GM12878 (cell line): ENCODE data around the gene INSC. TPM values are rescaled to one million over a fixed set of nuclear protein-coding genes. Genes with fewer than 3 reads are reported as not detected.

Experiments used
- HDAC6 ChIP-seq: fragments of 200-600 bp; sonication (generic); IDR thresholded peaks from one replicate; pipeline ENCODE4 v1.8.0; 2017; ENCODE audit warnings: antibody characterized with exemption; ENCODE audit not compliant: unreplicated experiment
- NRF1 ChIP-seq: conservative IDR thresholded peaks from 2 replicates; pipeline ENCODE4 v1.6.1; 2011; ENCODE audit warnings: mild to moderate bottlenecking, low read depth, low read length, improper control_type of control experiment
- SMARCA5 ChIP-seq: fragments of 450-650 bp; IDR thresholded peaks from 2 replicates; pipeline ENCODE4 v1.6.1; 2017; ENCODE audit warnings: mild to moderate bottlenecking
- polyA plus RNA-seq, 11 experiments: library from polyadenylated mRNA; depleted of rRNA in 4 of 11; unstranded in 6 of 11; stranded (reverse) in 5 of 11; fragments of >200 nt; fragmentation: Nextera tagmentation in 4 of 11; fragmentation: Illumina TruSeq in 1 of 11; extraction: Ambion mirVana in 4 of 11; extraction: Trizol in 1 of 11; gene quantifications; 1 replicate in 1 of 11; 2 replicates in 10 of 11; pipeline versions ENCODE4 v1.2.1 to v1.2.3, GENCODE V29; 2011 to 2016; ENCODE audit warnings: inconsistent platforms in 2 of 11, missing spikeins in 2 of 11, low read depth in 1 of 11
- total RNA-seq, 4 experiments: library from RNA; depleted of rRNA in 3 of 4; stranded (reverse); fragments of >200 nt in 3 of 4; fragmentation: Illumina TruSeq in 1 of 4; extraction: Trizol in 1 of 4; gene quantifications; 2 replicates each; pipeline versions ENCODE4 v1.2.1 to v1.2.3, GENCODE V29; 2013 to 2021
- TF ChIP-seq, protein P1 (sequence below): fragments of 450-650 bp; IDR thresholded peaks from 2 replicates; pipeline ENCODE4 v1.6.1; 2017; ENCODE audit warnings: mild to moderate bottlenecking
- TF ChIP-seq, protein P2 (sequence below): fragments of 450-650 bp; IDR thresholded peaks from 2 replicates; pipeline ENCODE4 v1.6.1; 2014; ENCODE audit warnings: mild to moderate bottlenecking
- TF ChIP-seq, protein P3 (sequence below): IDR thresholded peaks from 2 replicates; pipeline ENCODE4 v1.6.1; 2011; ENCODE audit warnings: mild to moderate bottlenecking, low read depth, low read length, moderate library complexity; ENCODE audit not compliant: insufficient replicate concordance
- TF ChIP-seq, protein P4 (sequence below): fragments of 450-650 bp; IDR thresholded peaks from 2 replicates; pipeline ENCODE4 v1.6.1; 2017; ENCODE audit warnings: mild to moderate bottlenecking, moderate library complexity

INSC gene
- total and polyA plus RNA-seq, 10 of the 15 experiments (the other 5 are each of a cell fraction or from before 2014, with no cell fraction given), result 0.13 to 0.33 TPM; not detected in 8

DNA sequence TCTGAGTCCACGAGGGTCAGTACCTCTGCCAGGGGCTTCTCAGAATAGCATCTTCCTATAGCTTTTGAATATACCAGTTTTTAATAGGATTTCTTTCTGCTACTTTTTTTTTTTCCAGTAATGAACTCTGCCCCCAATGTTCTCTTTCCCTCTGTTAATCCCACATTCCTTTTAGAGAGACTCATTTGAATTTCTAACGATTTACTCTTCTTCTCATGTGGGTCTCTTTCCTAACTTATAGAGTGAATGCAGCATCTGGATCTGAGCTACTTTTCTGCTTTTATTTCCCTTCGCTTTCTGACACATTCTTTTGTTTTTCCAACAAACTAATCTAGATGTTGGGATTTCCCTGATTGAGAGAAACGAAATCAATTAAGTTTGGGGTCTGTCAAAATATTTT, 71.4 kb downstream of the INSC start (continued):
- TF ChIP-seq, protein P1, sequence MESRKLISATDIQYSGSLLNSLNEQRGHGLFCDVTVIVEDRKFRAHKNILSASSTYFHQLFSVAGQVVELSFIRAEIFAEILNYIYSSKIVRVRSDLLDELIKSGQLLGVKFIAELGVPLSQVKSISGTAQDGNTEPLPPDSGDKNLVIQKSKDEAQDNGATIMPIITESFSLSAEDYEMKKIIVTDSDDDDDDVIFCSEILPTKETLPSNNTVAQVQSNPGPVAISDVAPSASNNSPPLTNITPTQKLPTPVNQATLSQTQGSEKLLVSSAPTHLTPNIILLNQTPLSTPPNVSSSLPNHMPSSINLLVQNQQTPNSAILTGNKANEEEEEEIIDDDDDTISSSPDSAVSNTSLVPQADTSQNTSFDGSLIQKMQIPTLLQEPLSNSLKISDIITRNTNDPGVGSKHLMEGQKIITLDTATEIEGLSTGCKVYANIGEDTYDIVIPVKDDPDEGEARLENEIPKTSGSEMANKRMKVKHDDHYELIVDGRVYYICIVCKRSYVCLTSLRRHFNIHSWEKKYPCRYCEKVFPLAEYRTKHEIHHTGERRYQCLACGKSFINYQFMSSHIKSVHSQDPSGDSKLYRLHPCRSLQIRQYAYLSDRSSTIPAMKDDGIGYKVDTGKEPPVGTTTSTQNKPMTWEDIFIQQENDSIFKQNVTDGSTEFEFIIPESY, result no peak
- TF ChIP-seq, protein P2, sequence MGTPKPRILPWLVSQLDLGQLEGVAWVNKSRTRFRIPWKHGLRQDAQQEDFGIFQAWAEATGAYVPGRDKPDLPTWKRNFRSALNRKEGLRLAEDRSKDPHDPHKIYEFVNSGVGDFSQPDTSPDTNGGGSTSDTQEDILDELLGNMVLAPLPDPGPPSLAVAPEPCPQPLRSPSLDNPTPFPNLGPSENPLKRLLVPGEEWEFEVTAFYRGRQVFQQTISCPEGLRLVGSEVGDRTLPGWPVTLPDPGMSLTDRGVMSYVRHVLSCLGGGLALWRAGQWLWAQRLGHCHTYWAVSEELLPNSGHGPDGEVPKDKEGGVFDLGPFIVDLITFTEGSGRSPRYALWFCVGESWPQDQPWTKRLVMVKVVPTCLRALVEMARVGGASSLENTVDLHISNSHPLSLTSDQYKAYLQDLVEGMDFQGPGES, result no peak
- TF ChIP-seq SMARCA5 (no peak), NRF1 (no peak), HDAC6 (no peak)
- TF ChIP-seq, protein P3, sequence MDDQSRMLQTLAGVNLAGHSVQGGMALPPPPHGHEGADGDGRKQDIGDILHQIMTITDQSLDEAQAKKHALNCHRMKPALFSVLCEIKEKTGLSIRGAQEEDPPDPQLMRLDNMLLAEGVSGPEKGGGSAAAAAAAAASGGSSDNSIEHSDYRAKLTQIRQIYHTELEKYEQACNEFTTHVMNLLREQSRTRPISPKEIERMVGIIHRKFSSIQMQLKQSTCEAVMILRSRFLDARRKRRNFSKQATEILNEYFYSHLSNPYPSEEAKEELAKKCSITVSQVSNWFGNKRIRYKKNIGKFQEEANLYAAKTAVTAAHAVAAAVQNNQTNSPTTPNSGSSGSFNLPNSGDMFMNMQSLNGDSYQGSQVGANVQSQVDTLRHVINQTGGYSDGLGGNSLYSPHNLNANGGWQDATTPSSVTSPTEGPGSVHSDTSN, result no peak
- TF ChIP-seq, protein P4, sequence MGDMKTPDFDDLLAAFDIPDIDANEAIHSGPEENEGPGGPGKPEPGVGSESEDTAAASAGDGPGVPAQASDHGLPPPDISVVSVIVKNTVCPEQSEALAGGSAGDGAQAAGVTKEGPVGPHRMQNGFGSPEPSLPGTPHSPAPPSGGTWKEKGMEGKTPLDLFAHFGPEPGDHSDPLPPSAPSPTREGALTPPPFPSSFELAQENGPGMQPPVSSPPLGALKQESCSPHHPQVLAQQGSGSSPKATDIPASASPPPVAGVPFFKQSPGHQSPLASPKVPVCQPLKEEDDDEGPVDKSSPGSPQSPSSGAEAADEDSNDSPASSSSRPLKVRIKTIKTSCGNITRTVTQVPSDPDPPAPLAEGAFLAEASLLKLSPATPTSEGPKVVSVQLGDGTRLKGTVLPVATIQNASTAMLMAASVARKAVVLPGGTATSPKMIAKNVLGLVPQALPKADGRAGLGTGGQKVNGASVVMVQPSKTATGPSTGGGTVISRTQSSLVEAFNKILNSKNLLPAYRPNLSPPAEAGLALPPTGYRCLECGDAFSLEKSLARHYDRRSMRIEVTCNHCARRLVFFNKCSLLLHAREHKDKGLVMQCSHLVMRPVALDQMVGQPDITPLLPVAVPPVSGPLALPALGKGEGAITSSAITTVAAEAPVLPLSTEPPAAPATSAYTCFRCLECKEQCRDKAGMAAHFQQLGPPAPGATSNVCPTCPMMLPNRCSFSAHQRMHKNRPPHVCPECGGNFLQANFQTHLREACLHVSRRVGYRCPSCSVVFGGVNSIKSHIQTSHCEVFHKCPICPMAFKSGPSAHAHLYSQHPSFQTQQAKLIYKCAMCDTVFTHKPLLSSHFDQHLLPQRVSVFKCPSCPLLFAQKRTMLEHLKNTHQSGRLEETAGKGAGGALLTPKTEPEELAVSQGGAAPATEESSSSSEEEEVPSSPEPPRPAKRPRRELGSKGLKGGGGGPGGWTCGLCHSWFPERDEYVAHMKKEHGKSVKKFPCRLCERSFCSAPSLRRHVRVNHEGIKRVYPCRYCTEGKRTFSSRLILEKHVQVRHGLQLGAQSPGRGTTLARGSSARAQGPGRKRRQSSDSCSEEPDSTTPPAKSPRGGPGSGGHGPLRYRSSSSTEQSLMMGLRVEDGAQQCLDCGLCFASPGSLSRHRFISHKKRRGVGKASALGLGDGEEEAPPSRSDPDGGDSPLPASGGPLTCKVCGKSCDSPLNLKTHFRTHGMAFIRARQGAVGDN, result no peak
